H1 (cell line): Measurements from ENCODE around the gene NLRP3.

Experiments
- ATF2 ChIP-seq: IDR thresholded peaks from 2 replicates; pipeline ENCODE4 v1.6.1; 2012; ENCODE audit warnings: low read length, inconsistent platforms
- CTCF ChIP-seq, 3 experiments: IDR thresholded peaks; 1 replicate in 2 of 3; 2 replicates in 1 of 3; pipeline versions ENCODE4 v1.5.1 to v1.6.1; 2011; ENCODE audit warnings: low read length in 3 of 3, mild to moderate bottlenecking in 3 of 3, inconsistent platforms in 2 of 3, low read depth in 1 of 3, moderate library complexity in 1 of 3; ENCODE audit not compliant: insufficient read depth in 1 of 3; ENCODE audit errors: control extremely low read depth in 1 of 3
- EGR1 ChIP-seq: IDR thresholded peaks from 2 replicates; pipeline ENCODE4 v1.6.1; 2011; ENCODE audit warnings: low read depth, low read length, borderline replicate concordance
- HDAC2 ChIP-seq, 2 experiments: fragments of 300-600 bp in 1 of 2; sonication (generic) in 1 of 2; IDR thresholded peaks; 2 replicates each; pipeline ENCODE4 v1.6.1; 2011 to 2012; ENCODE audit warnings: low read depth in 2 of 2, low read length in 2 of 2, mild to moderate bottlenecking in 2 of 2, moderate library complexity in 2 of 2, borderline replicate concordance in 1 of 2, inconsistent platforms in 1 of 2
- JUN ChIP-seq: IDR thresholded peaks from 2 replicates; pipeline ENCODE4 v1.6.1; 2011; ENCODE audit warnings: low read depth, mild to moderate bottlenecking, improper control_type of control experiment, low read length
- MAFK ChIP-seq: IDR thresholded peaks from 2 replicates; pipeline ENCODE4 v1.6.1; 2012; ENCODE audit warnings: low read depth, mild to moderate bottlenecking, improper control_type of control experiment, low read length
- RAD21 ChIP-seq, 2 experiments: IDR thresholded peaks in 1 of 2; conservative IDR thresholded peaks in 1 of 2; 2 replicates each; pipeline ENCODE4 v1.6.1; 2011; ENCODE audit warnings: low read depth in 2 of 2, low read length in 2 of 2, improper control_type of control experiment in 1 of 2, inconsistent platforms in 1 of 2, mild to moderate bottlenecking in 1 of 2, moderate library complexity in 1 of 2
- SIN3A ChIP-seq, 2 experiments: IDR thresholded peaks in 1 of 2; conservative IDR thresholded peaks in 1 of 2; 2 replicates each; pipeline ENCODE4 v1.6.1; 2011 to 2012; ENCODE audit warnings: low read length in 2 of 2, improper control_type of control experiment in 1 of 2, low read depth in 1 of 2, mild to moderate bottlenecking in 1 of 2
- TBP ChIP-seq: IDR thresholded peaks from 2 replicates; pipeline ENCODE4 v1.6.1; 2011; ENCODE audit warnings: low read depth, low read length, improper control_type of control experiment
- TEAD4 ChIP-seq: IDR thresholded peaks from 2 replicates; pipeline ENCODE4 v1.6.1; 2012; ENCODE audit warnings: low read depth, low read length, inconsistent platforms, mixed read lengths

- TF ChIP-seq MAFK (no peak), HDAC2 (IDR thresholded peaks at IDR 0.05; ENCODE audit: borderline replicate concordance in 1 of 2, low read depth in 2 of 2, low read length in 2 of 2) (no peak), TEAD4 (no peak), CTCF (IDR thresholded peaks at IDR 0.05; ENCODE audit: control extremely low read depth in 1 of 3, insufficient read depth in 1 of 3, low read depth in 1 of 3, low read length in 3 of 3) (no peak), EGR1 (no peak), RAD21 (IDR thresholded peaks at IDR 0.05 in 1 of 2, conservative IDR thresholded peaks at IDR 0.05 in 1 of 2; ENCODE audit: low read depth in 2 of 2, low read length in 2 of 2) (no peak), ATF2 (no peak), JUN (no peak), TBP (no peak), SIN3A (conservative IDR thresholded peaks at IDR 0.05 in 1 of 2, IDR thresholded peaks at IDR 0.05 in 1 of 2; ENCODE audit: low read depth in 1 of 2, low read length in 2 of 2) (no peak)
Observed at GRCh38 chr1:247411621-247412327, 4.2 kb upstream of the NLRP3 start.
